ENCODE data around the gene RNF38. TPM values are rescaled to one million over a fixed set of nuclear protein-coding genes. Genes with fewer than 3 reads are reported as not detected.

Gene RNF38
- total RNA-seq, 1 donor from 2014 or later = 30.2 TPM

DNA sequence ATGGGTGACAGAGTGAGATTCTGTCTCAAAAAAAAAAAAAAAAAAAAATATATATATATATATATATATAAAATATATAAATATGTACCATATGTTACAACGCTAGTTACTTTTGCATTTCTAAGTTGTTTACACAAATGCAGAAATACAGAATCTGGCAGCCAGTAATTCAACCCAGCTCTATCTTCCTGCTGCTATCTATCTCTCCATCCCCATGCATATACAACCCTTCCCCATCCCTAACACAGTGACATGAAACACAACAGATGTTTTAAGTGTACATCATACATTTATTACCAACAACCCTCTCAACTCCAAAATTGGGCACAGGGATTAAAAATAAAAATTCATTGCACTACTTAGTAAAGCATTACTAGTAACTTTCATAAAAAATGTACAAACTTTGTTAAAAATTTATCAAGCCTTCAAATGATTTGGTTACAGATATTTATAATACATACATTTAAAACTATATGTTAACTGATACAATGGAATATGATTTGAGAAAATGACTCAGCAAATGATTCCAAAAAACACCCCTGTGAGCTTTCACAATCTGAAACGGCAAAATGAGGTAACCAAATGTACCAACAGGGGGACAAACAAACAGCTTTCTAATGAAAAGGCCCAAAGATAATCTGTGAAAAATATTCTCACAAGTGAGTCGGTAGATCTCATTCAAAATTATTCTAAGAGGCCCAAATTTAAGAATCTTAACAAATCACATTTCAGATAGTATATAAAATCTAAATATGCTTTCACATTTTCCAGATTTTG is 63.8 kb downstream of the RNF38 start:
- Mint-ChIP-seq H3K4me3 (ENCODE audit: unreplicated experiment) (no peak overlapping the region), H3K9me3 (ENCODE audit: unreplicated experiment) (no peaks in the 10 kb centered on the region), H3K4me1 (ENCODE audit: unreplicated experiment) (no peaks in the 10 kb centered on the region), H3K36me3 (ENCODE audit: unreplicated experiment) (peaks cover 35% of the 10 kb centered on the region), H3K27ac (ENCODE audit: unreplicated experiment) (no peak overlapping the region), H3K27me3 (ENCODE audit: unreplicated experiment) (no peaks in the 10 kb centered on the region)
- TF ChIP-seq, protein P1, sequence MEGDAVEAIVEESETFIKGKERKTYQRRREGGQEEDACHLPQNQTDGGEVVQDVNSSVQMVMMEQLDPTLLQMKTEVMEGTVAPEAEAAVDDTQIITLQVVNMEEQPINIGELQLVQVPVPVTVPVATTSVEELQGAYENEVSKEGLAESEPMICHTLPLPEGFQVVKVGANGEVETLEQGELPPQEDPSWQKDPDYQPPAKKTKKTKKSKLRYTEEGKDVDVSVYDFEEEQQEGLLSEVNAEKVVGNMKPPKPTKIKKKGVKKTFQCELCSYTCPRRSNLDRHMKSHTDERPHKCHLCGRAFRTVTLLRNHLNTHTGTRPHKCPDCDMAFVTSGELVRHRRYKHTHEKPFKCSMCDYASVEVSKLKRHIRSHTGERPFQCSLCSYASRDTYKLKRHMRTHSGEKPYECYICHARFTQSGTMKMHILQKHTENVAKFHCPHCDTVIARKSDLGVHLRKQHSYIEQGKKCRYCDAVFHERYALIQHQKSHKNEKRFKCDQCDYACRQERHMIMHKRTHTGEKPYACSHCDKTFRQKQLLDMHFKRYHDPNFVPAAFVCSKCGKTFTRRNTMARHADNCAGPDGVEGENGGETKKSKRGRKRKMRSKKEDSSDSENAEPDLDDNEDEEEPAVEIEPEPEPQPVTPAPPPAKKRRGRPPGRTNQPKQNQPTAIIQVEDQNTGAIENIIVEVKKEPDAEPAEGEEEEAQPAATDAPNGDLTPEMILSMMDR (IDR thresholded peaks at IDR 0.05) = no peak
- no peak for DNase-seq (ENCODE audit: extremely low spot score, unreplicated experiment)

DNA sequence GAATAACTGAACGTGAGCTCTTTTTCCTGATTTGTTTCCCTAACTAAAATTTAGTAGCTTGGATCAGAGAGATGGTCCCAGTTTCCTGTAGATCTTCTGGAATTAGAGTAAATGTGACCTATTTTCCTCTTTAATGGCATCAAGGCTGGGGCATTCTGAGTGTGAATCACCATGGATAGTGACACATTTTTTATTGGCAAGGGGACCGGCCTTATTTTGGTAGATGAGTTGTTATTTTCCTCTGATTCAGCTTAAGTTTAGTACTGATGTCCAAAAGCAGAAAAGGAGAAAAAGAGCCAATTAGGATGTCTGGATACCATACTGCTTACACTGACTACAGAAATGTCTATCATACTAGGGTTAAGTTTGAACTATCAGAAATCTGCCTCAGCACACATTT is 68.1 kb downstream of the RNF38 start:
- Mint-ChIP-seq H3K4me3 (ENCODE audit: unreplicated experiment) (no peak overlapping the region), H3K9me3 (ENCODE audit: unreplicated experiment) (no peaks in the 10 kb centered on the region), H3K27ac (ENCODE audit: unreplicated experiment) (no peak overlapping the region), H3K36me3 (ENCODE audit: unreplicated experiment) (peaks cover 9% of the 10 kb centered on the region), H3K4me1 (ENCODE audit: unreplicated experiment) (peaks cover 11% of the 10 kb centered on the region), H3K27me3 (ENCODE audit: unreplicated experiment) (no peaks in the 10 kb centered on the region)
- DNase-seq (ENCODE audit: extremely low spot score, unreplicated experiment) = no peak
- TF ChIP-seq, protein P1 (IDR thresholded peaks at IDR 0.05) = no peak

DNA sequence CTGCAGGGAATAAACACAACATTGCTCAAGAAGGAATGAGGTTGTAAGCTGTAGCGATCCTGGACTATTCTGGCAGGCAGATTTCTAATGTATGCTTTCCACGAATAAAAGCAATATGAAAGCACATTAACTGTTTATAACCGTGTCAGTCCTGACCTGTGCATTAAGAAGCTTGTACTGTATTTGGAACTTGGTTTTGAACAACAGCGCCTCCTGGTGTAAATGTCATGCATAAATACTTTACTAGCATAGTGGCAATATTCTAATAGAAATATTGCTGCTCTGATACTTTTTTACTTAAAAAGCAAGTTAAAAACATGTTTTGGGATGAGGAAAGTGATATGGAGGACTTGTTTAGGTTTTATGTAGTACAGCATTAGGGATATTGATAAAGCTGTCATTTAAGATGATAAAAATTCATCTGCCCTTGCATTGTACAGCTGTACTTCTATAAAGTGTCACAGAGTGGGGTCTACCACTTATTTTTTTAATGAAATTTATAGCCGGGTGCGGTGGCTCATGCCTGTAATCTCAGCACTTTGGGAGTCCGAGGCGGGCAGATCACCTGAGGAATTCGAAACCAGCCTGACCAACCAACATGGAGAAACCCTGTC is 71.2 kb downstream of the RNF38 start:
- Mint-ChIP-seq H3K9me3 (ENCODE audit: unreplicated experiment) (no peaks in the 10 kb centered on the region), H3K4me3 (ENCODE audit: unreplicated experiment) (no peak overlapping the region), H3K27ac (ENCODE audit: unreplicated experiment) (no peak overlapping the region), H3K4me1 (ENCODE audit: unreplicated experiment) (peaks cover 11% of the 10 kb centered on the region), H3K27me3 (ENCODE audit: unreplicated experiment) (no peaks in the 10 kb centered on the region), H3K36me3 (ENCODE audit: unreplicated experiment) (no peaks in the 10 kb centered on the region)
- DNase-seq (ENCODE audit: extremely low spot score, unreplicated experiment) = no peak
- TF ChIP-seq, protein P1 (IDR thresholded peaks at IDR 0.05) = peak; percentile 81

DNA sequence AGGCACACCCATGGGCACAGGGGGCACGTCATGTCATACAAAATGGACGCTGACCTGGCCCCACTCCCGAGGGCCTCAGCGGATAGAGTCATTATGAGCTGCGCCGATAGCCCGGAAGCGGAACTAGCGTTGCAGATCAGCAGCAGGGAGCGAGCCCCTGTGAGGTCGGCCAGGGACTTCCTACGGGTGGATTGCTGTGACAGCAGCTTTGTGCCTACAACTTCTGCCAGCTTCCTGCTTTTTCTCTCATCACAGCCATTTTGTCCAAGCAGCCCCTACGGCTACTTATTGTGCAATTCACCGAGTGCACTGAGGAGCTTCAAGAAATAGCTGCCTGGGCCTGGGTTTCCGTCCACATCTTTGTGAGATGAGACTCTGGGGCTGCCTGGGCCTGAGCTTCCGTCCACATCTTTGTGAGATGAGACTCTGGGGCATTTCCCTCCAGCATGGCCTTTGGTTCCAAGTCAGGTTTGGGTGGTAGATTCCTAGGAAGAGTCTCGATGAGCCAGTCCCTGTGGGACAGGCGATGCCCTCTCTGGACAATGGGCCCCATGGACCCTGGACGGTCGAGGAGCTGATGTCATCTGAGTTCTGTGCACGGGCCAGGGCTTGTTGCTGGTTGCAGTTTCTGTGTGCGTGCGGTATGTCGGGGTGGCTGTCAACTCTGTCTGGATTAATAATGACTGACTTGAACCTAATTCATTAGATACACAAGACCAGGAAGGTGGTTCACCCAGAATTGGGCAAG is 74.8 kb downstream of the RNF38 start:
- Mint-ChIP-seq H3K4me3 (ENCODE audit: unreplicated experiment) (no peak overlapping the region), H3K27me3 (ENCODE audit: unreplicated experiment) (no peaks in the 10 kb centered on the region), H3K27ac (ENCODE audit: unreplicated experiment) (no peak overlapping the region), H3K36me3 (ENCODE audit: unreplicated experiment) (no peaks in the 10 kb centered on the region), H3K9me3 (ENCODE audit: unreplicated experiment) (peaks cover 7% of the 10 kb centered on the region), H3K4me1 (ENCODE audit: unreplicated experiment) (peaks cover 11% of the 10 kb centered on the region)
- TF ChIP-seq, protein P1 (IDR thresholded peaks at IDR 0.05) = no peak
- DNase-seq (ENCODE audit: extremely low spot score, unreplicated experiment) = no peak

DNA sequence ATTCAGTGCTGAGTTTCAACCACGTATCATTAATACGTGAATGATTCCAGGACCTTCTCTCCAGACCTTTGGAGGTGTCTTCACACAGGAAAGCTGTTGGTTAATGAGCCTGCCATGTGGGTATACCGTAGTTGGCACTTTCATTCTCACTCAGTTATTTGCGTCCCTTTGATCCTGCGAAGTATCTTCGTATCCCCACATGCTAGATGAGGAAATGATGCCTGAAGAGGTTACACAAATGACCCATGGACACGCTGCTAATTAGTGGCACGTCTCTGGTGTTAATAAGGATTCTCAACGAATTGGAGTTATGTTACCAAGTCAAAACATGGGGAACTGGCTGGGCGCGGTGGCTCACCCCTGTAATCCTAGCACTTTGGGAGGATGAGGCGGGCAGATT is 76.1 kb downstream of the RNF38 start:
- TF ChIP-seq, protein P1 (IDR thresholded peaks at IDR 0.05) = no peak
- Mint-ChIP-seq H3K36me3 (ENCODE audit: unreplicated experiment) (no peaks in the 10 kb centered on the region), H3K4me3 (ENCODE audit: unreplicated experiment) (no peak overlapping the region), H3K27me3 (ENCODE audit: unreplicated experiment) (no peaks in the 10 kb centered on the region), H3K27ac (ENCODE audit: unreplicated experiment) (no peak overlapping the region), H3K9me3 (ENCODE audit: unreplicated experiment) (peaks cover 7% of the 10 kb centered on the region), H3K4me1 (ENCODE audit: unreplicated experiment) (peaks cover 22% of the 10 kb centered on the region)
- DNase-seq (ENCODE audit: extremely low spot score, unreplicated experiment) = no peak

Measured in osteocyte (in vitro differentiated cells).